ENCODE results near the gene ANKRD23. TPM values are rescaled to one million over a fixed set of nuclear protein-coding genes. Genes with fewer than 3 reads are reported as not detected.

ANKRD23 gene
- total and polyA plus RNA-seq, 2 of the 4 experiments (the other 2 are of a cell fraction), result 0.54 to 1.5 TPM

DNA sequence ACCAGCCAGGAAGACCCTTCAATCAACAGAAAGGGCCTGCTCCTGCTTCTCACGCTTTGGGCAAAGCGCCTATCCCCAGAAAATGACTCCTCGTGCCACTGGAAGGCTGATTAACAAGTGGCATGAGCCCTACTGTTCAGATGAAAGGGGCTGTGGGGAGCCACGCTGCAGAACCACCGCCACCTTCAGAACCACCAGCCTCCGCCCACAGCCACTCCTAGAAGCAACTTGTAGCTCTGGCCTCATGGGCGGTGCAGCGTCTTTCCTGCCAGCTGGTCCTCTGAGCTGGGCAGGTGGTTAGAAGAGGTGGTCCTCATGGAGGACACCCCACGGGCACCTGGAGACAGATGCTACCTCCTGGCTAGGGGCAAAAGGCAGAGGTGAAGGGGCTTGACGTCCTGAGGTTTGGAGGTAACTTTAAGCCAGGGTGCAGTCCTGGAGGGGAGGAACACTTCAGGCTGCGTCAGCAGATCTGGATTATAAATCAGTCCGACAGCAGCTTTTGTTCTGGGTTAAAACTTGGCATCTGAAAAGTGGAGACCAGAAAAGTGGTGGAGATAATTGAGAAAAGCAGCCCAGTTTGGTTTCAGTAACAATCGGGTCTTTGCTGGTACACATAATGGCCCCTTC, 26.9 kb upstream of the ANKRD23 start:
- H3K18ac ChIP-seq (ENCODE audit: low read depth, low read length), result no peak overlapping the region; the same call in 1 of the 2 replicates
- no peak overlapping the region for H3K56ac ChIP-seq (ENCODE audit: extremely low read depth, insufficient read depth, low read length)
- no peak overlapping the region for H2BK5ac ChIP-seq (ENCODE audit: low read depth, low read length, poor library complexity, severe bottlenecking)
- H2BK120ac ChIP-seq (ENCODE audit: low read depth, low read length), result 0 out of 2 replicates have a peak overlapping the region, but pooled peaks have one; percentile 46
- peak overlapping the region in 1 of 2 experiments; percentile 74; a peak in 1 of 4 replicates for H4K8ac ChIP-seq (ENCODE audit: low read depth in 2 of 2, low read length in 2 of 2)
- no peak overlapping the region for H3K27ac ChIP-seq (ENCODE audit: insufficient read depth, low read length)
- 0 out of 2 replicates have a peak overlapping the region, but pooled peaks have one; percentile 1 for H4K5ac ChIP-seq (ENCODE audit: low read depth, low read length)
- DNase-seq (no peak), ATAC-seq (ENCODE audit: low read depth) (no peak)
- peaks cover 9% of the 10 kb centered on the region; the same call in 1 of the 2 replicates for H3K4me1 ChIP-seq (ENCODE audit: control insufficient read depth, insufficient read depth, low read length)
- peak overlapping the region; percentile 92 for H2AFZ ChIP-seq (replicated peaks; ENCODE audit: low read length, poor library complexity)
- H3K9ac ChIP-seq (ENCODE audit: low read depth, low read length), result peak overlapping the region; percentile 46; the same call in 1 of the 2 replicates
- H3K9me3 ChIP-seq (ENCODE audit: control insufficient read depth, insufficient read depth, low read length), result no peaks in the 10 kb centered on the region
- in situ Hi-C loops (cut with MboI; ENCODE audit: low sequenced_read_pairs) (loop anchor here (25.0 kb wide), 1 partner anchor 242 kb away; the partner anchor contains the start of gene ANKRD36), intact Hi-C loops (cut with micrococcal nuclease) (no loop called here), dilution Hi-C loops (cut with HindIII; ENCODE audit: low sequenced_read_pairs, unreplicated experiment) (no loop called here)
- peaks cover 23% of the 10 kb centered on the region for H4K20me1 ChIP-seq (ENCODE audit: insufficient read depth, low read length)
- peaks cover 15% of the 10 kb centered on the region for H3K36me3 ChIP-seq (ENCODE audit: control insufficient read depth, insufficient read depth, low read length)
- peak overlapping the region; percentile 89 for H2AK9ac ChIP-seq (replicated peaks; ENCODE audit: low read depth, low read length, poor library complexity)
- H3K79me1 ChIP-seq (ENCODE audit: low read depth in 1 of 2, low read length in 2 of 2), result peaks cover 2 to 27% of the 10 kb centered on the region in 2 experiments
- H3K27me3 ChIP-seq (ENCODE audit: control insufficient read depth, insufficient read depth, low read length), result no peaks in the 10 kb centered on the region
- no peak overlapping the region for H2BK20ac ChIP-seq (ENCODE audit: low read depth, low read length)
- H3K4me3 ChIP-seq (ENCODE audit: insufficient read depth, low read depth, low read length), result peak overlapping the region; percentile 87
- ChIA-PET CTCF (no interaction called here), POLR2A (ENCODE audit: unreplicated experiment) (no interaction called here)
- BruUV-seq (replicated peaks), result no TSS peak
- no peak overlapping the region for H3K23ac ChIP-seq (ENCODE audit: low read depth, low read length)
- WGBS, 2 experiments (ENCODE audit: extremely low coverage in 2 of 2, insufficient read length in 1 of 2), result 59% methylated on average over 4 of the region's 13 CpGs; no CpG with 5 or more reads in 1 of the 2 experiments
- 0 out of 2 replicates have a peak overlapping the region, but pooled peaks have one; percentile 37 for H3K4ac ChIP-seq (ENCODE audit: low read depth, low read length)
- H3K9me1 ChIP-seq (ENCODE audit: insufficient read depth, low read length), result no peaks in the 10 kb centered on the region; the same call in 1 of the 2 replicates
- peak overlapping the region; percentile 52 for H3K4me2 ChIP-seq (ENCODE audit: low read depth, low read length)
- no peak overlapping the region for H2BK15ac ChIP-seq (ENCODE audit: low read depth, low read length)
- 0 out of 2 replicates have a peak overlapping the region, but pooled peaks have one; percentile 29 for H3K14ac ChIP-seq (replicated peaks; ENCODE audit: low read depth, low read length)
- H4K91ac ChIP-seq (ENCODE audit: insufficient read depth, low read depth, low read length), result no peak overlapping the region; the same call in 1 of the 2 replicates
- H2AK5ac ChIP-seq (ENCODE audit: low read depth, low read length), result peak overlapping the region; percentile 5; the same call in 1 of the 2 replicates
- no peak for TF ChIP-seq POLR2A (IDR thresholded peaks at IDR 0.05; ENCODE audit: low read depth, low read length)
- no peak for TF ChIP-seq SMC3 (IDR thresholded peaks at IDR 0.05; ENCODE audit: low read depth, low read length)
- TF ChIP-seq MXI1 (IDR thresholded peaks at IDR 0.05; ENCODE audit: borderline replicate concordance, low read depth, low read length), result no peak
- TF ChIP-seq MAFK (IDR thresholded peaks at IDR 0.05; ENCODE audit: low read depth, low read length), result no peak
- TF ChIP-seq ELK1 (IDR thresholded peaks at IDR 0.05; ENCODE audit: borderline replicate concordance, low read depth, low read length), result no peak
- TF ChIP-seq NFE2L2 (IDR thresholded peaks at IDR 0.05; ENCODE audit: low read depth, low read length), result no peak
- no peak for TF ChIP-seq RCOR1 (IDR thresholded peaks at IDR 0.05; ENCODE audit: insufficient replicate concordance, low read length)
- no peak for TF ChIP-seq CTCF (conservative IDR thresholded peaks at IDR 0.05; ENCODE audit: low read depth, low read length)
- no peak for TF ChIP-seq CHD1 (IDR thresholded peaks at IDR 0.05; ENCODE audit: low read depth, low read length)
- TF ChIP-seq, protein P1, sequence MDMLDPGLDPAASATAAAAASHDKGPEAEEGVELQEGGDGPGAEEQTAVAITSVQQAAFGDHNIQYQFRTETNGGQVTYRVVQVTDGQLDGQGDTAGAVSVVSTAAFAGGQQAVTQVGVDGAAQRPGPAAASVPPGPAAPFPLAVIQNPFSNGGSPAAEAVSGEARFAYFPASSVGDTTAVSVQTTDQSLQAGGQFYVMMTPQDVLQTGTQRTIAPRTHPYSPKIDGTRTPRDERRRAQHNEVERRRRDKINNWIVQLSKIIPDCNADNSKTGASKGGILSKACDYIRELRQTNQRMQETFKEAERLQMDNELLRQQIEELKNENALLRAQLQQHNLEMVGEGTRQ (IDR thresholded peaks at IDR 0.05; ENCODE audit: low read depth, low read length), result no peak
- TF ChIP-seq FOS (IDR thresholded peaks at IDR 0.05; ENCODE audit: low read depth, low read length), result no peak
- no peak for TF ChIP-seq MAZ (IDR thresholded peaks at IDR 0.05; ENCODE audit: borderline replicate concordance, low read depth, low read length)
- TF ChIP-seq CEBPB (IDR thresholded peaks at IDR 0.05; ENCODE audit: low read depth, low read length), result no peak
- TF ChIP-seq RAD21 (IDR thresholded peaks at IDR 0.05; ENCODE audit: low read length), result no peak
- TF ChIP-seq RFX5 (IDR thresholded peaks at IDR 0.05; ENCODE audit: low read depth, low read length), result no peak

Data from IMR-90 (cell line).